SK-N-SH (cell line): Measurements from ENCODE around the gene SERPINB2. TPM values are rescaled to one million over a fixed set of nuclear protein-coding genes. Genes with fewer than 3 reads are reported as not detected.

ENCODE experiments used
- CTCF ChIA-PET: fragments of 300-600, 350-600 bp; formaldehyde crosslinking; extraction: SDS; loops from one replicate; lab custom pipeline; 2021; lab: Yijun Ruan, JAX
- POLR2A ChIA-PET: fragments of 350-600 bp; sonication (Branson Sonifier 250); formaldehyde crosslinking; extraction: SDS; loops from one replicate; lab custom pipeline; 2020; ENCODE audit warnings: antibody characterized with exemption, inconsistent platforms; lab: Yijun Ruan, JAX
- DNase-seq: peaks from one replicate; pipeline ENCODE4 v3.0.0; 2012
- H2AFZ ChIP-seq: fragments of 200-600 bp; sonication (generic); 2 replicates; pipeline ENCODE4 v1.8.1; 2016; ENCODE audit warnings: antibody characterized with exemption, mild to moderate bottlenecking, low read depth
- H3F3A ChIP-seq: fragments of 200-600 bp; sonication (generic); replicated peaks from 2 replicates; pipeline ENCODE3; 2016; ENCODE audit warnings: antibody characterized with exemption, mild to moderate bottlenecking; ENCODE audit not compliant: insufficient read depth
- H3K27ac ChIP-seq, 2 experiments: fragments of 200-500 bp in 1 of 2; fragments of 200-600 bp in 1 of 2; sonication (Bioruptor generic) in 1 of 2; sonication (generic), shearing (Covaris generic) in 1 of 2; 2 replicates each; pipeline versions ENCODE4 v1.5.1 to v1.6.1; 2014 to 2016; ENCODE audit warnings: low read depth in 2 of 2, inconsistent platforms in 1 of 2, low read length in 1 of 2, mild to moderate bottlenecking in 1 of 2, mixed read lengths in 1 of 2
- H3K27me3 ChIP-seq: fragments of 200-600 bp; sonication (generic), shearing (Covaris generic); 2 replicates; pipeline ENCODE4 v1.6.1; 2016; ENCODE audit warnings: mixed run types; ENCODE audit not compliant: insufficient read depth
- H3K36me3 ChIP-seq, 2 experiments: fragments of 200-500 bp in 1 of 2; fragments of 200-600 bp in 1 of 2; sonication (Bioruptor generic) in 1 of 2; sonication (generic) in 1 of 2; replicated peaks in 1 of 2; 2 replicates each; pipeline versions ENCODE3 to v1.5.1; 2014 to 2016; ENCODE audit warnings: low read length in 1 of 2, mild to moderate bottlenecking in 1 of 2; ENCODE audit not compliant: insufficient read depth in 2 of 2, control insufficient read depth in 1 of 2
- H3K4me1 ChIP-seq, 2 experiments: fragments of 200-500 bp in 1 of 2; fragments of 200-600 bp in 1 of 2; sonication (Bioruptor generic) in 1 of 2; sonication (generic), shearing (Covaris generic) in 1 of 2; 2 replicates each; pipeline versions ENCODE4 v1.5.1 to v1.6.1; 2014 to 2016; ENCODE audit warnings: low read depth in 1 of 2, low read length in 1 of 2, mixed run types in 1 of 2; ENCODE audit not compliant: insufficient read depth in 2 of 2, control insufficient read depth in 1 of 2
- H3K4me2 ChIP-seq: fragments of 200-600 bp; sonication (generic), shearing (Covaris generic); 2 replicates; pipeline ENCODE4 v1.6.1; 2017; ENCODE audit warnings: mixed run types
- H3K4me3 ChIP-seq, 2 experiments: fragments of 200-500 bp in 1 of 2; fragments of 200-600 bp in 1 of 2; sonication (Bioruptor generic) in 1 of 2; sonication (generic), shearing (Covaris generic) in 1 of 2; 2 replicates each; pipeline versions ENCODE4 v1.5.1 to v1.8.1; 2014 to 2016; ENCODE audit warnings: low read depth in 2 of 2, inconsistent platforms in 1 of 2, low read length in 1 of 2, mild to moderate bottlenecking in 1 of 2, mixed read lengths in 1 of 2, moderate library complexity in 1 of 2
- H3K79me2 ChIP-seq: fragments of 200-600 bp; sonication (generic); 2 replicates; pipeline ENCODE4 v1.8.1; 2017; ENCODE audit warnings: mild to moderate bottlenecking; ENCODE audit not compliant: insufficient read depth
- H3K9ac ChIP-seq: fragments of 200-600 bp; sonication (generic); 2 replicates; pipeline ENCODE4 v1.6.1; 2017; ENCODE audit warnings: mixed run types
- H3K9me2 ChIP-seq: fragments of 200-600 bp; sonication (generic); 2 replicates; pipeline ENCODE4 v1.6.1; 2017; ENCODE audit warnings: mixed run types
- H3K9me3 ChIP-seq: fragments of 200-600 bp; sonication (generic); 2 replicates; pipeline ENCODE4 v1.6.1; 2017; ENCODE audit warnings: mixed run types, mild to moderate bottlenecking, moderate library complexity
- H4K20me1 ChIP-seq: fragments of 200-600 bp; sonication (generic); 2 replicates; pipeline ENCODE4 v1.6.1; 2017; ENCODE audit warnings: mild to moderate bottlenecking, mixed run types; ENCODE audit not compliant: insufficient read depth
- CHD2 ChIP-seq: fragments of 150-350 bp; IDR thresholded peaks from 2 replicates; pipeline ENCODE4 v1.6.1; 2018; ENCODE audit warnings: low read length; ENCODE audit not compliant: partially characterized antibody
- GABPA ChIP-seq: IDR thresholded peaks from 2 replicates; pipeline ENCODE4 v1.4.0; 2012; ENCODE audit warnings: low read depth, mild to moderate bottlenecking
- JUND ChIP-seq: IDR thresholded peaks from 2 replicates; pipeline ENCODE4 v1.4.0; 2012
- MEF2A ChIP-seq: IDR thresholded peaks from 2 replicates; pipeline ENCODE4 v1.4.0; 2012; ENCODE audit warnings: low read depth, borderline replicate concordance
- RXRA ChIP-seq: IDR thresholded peaks from 2 replicates; pipeline ENCODE4 v1.4.0; 2012; ENCODE audit warnings: low read depth, mild to moderate bottlenecking, borderline replicate concordance
- SIN3A ChIP-seq: IDR thresholded peaks from 2 replicates; pipeline ENCODE4 v1.6.1; 2012; ENCODE audit warnings: low read depth, mild to moderate bottlenecking, low read length, moderate library complexity, borderline replicate concordance
- SMC3 ChIP-seq: IDR thresholded peaks from 2 replicates; pipeline ENCODE4 v1.6.1; 2012; ENCODE audit warnings: low read depth, low read length, improper control_type of control experiment
- TAF1 ChIP-seq: IDR thresholded peaks from 2 replicates; pipeline ENCODE4 v1.6.1; 2012; ENCODE audit warnings: low read depth, mild to moderate bottlenecking, low read length, moderate library complexity, borderline replicate concordance
- WGBS: methylation state at CpG from one replicate; pipeline ENCODE4 v1.1.6; 2017; ENCODE audit warnings: low lambda C conversion rate; 5-methylcytosine and 5-hydroxymethylcytosine counted together
- polyA plus RNA-seq, 3 experiments: library from polyadenylated mRNA; depleted of rRNA; stranded (reverse); fragments of >200 nt; gene quantifications; 2 replicates each; pipeline ENCODE4 v1.2.3, GENCODE V29; 2012
- TF ChIP-seq, protein P1 (sequence below): IDR thresholded peaks from 2 replicates; pipeline ENCODE4 v1.6.1; 2012; ENCODE audit warnings: mild to moderate bottlenecking, low read depth, low read length, moderate library complexity
- TF ChIP-seq, protein P2 (sequence below): fragments of 150-350 bp; IDR thresholded peaks from 2 replicates; pipeline ENCODE4 v1.6.1; 2017; ENCODE audit warnings: antibody characterized with exemption, low read length, low read depth, borderline replicate concordance
- TF ChIP-seq, protein P3 (sequence below): IDR thresholded peaks from 2 replicates; pipeline ENCODE4 v1.4.0; 2012; ENCODE audit warnings: low read depth, borderline replicate concordance
- TF ChIP-seq, protein P4 (sequence below): IDR thresholded peaks from 2 replicates; pipeline ENCODE4 v1.4.0; 2012; ENCODE audit warnings: low read depth
- TF ChIP-seq, protein P5 (sequence below): fragments of 200-600 bp; sonication (generic); IDR thresholded peaks from 2 replicates; pipeline ENCODE4 v1.6.1; 2017; ENCODE audit warnings: antibody characterized with exemption, mild to moderate bottlenecking, moderate library complexity
- TF ChIP-seq, protein P6 (sequence below): IDR thresholded peaks from 2 replicates; pipeline ENCODE4; 2012

Gene SERPINB2
- polyA plus RNA-seq, 1 of the 3 experiments (the other 2 are of a cell fraction) = 5.9 TPM

DNA sequence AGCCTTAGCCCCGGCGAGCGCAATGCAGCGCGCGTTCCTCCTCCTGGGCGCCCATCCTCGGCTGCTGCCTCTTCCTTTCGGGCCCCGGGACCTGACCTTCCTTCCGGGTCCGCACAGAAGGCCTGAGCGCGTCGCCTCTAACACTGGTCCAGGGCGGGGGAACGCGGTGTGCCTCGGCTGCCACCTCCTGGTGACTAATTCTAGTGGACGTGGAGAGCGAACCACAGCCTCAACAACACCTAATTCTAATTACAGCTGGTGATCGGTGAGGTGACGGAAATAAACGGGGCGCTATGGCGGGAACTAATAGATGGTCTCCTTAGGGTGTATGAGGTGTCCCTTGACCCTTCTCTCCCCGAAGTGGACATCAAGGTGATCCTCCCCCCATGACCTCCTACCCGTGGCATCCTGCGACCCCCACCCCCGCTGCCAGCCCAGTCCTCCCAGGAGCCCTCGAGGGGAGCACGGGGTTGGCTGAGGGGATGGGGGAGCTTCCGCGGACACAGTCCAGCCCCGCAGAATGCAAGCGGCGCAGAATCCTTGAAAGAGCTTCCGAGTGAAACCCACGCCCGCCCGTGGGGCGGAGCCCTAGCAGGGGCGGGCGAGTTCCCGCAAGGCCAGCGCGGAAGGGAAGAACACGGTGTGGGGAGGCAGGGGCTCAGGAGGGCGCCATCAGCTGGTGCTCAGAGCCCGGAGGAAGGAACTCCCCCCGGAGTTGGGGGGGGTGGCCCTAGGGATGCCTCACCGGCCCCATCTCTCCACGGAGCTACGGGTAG is 48.8 kb downstream of the SERPINB2 start (continued):
- TF ChIP-seq, protein P1, sequence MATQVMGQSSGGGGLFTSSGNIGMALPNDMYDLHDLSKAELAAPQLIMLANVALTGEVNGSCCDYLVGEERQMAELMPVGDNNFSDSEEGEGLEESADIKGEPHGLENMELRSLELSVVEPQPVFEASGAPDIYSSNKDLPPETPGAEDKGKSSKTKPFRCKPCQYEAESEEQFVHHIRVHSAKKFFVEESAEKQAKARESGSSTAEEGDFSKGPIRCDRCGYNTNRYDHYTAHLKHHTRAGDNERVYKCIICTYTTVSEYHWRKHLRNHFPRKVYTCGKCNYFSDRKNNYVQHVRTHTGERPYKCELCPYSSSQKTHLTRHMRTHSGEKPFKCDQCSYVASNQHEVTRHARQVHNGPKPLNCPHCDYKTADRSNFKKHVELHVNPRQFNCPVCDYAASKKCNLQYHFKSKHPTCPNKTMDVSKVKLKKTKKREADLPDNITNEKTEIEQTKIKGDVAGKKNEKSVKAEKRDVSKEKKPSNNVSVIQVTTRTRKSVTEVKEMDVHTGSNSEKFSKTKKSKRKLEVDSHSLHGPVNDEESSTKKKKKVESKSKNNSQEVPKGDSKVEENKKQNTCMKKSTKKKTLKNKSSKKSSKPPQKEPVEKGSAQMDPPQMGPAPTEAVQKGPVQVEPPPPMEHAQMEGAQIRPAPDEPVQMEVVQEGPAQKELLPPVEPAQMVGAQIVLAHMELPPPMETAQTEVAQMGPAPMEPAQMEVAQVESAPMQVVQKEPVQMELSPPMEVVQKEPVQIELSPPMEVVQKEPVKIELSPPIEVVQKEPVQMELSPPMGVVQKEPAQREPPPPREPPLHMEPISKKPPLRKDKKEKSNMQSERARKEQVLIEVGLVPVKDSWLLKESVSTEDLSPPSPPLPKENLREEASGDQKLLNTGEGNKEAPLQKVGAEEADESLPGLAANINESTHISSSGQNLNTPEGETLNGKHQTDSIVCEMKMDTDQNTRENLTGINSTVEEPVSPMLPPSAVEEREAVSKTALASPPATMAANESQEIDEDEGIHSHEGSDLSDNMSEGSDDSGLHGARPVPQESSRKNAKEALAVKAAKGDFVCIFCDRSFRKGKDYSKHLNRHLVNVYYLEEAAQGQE = no peak
- TF ChIP-seq, all 33 proteins: peak for 4

DNA sequence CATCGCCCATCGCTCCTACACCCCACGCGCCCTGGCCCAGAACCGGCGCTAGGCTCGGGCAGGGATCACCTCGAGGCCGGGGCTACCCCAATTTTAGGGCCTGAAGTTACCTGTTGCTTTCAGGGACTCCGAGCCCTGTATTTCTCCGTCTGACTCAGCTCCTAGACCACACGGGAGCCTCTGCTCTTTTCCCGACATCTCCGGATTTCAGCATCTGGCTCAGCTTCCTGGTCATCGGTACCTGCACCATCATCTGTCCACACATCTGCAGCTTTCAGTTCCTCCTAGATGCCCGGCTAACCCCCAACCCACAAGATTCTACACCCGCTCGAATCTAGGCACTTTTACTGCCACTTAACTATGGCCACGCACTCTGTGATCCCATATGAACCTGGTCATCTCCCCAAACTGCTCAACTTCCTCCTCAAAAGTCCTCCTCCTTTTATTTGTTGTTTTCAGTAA is 49.5 kb downstream of the SERPINB2 start:
- Histone ChIP-seq H3K9me2 (no peaks in the 10 kb centered on the region), H3K9ac (no peak overlapping the region), H3K4me2 (peak overlapping the region; percentile 82; the same call in 1 of the 2 replicates), H3K27me3 (peaks cover 17% of the 10 kb centered on the region; the same call in 1 of the 2 replicates), H2AFZ (peak overlapping the region; percentile 93; the same call in 1 of the 2 replicates), H3K27ac (no peak overlapping the region), H4K20me1 (no peaks in the 10 kb centered on the region), H3K79me2 (no peaks in the 10 kb centered on the region), H3K4me1 (peaks cover 0 to 9% of the 10 kb centered on the region in 2 experiments; a peak in 2 of 4 replicates), H3F3A (no peaks in the 10 kb centered on the region), H3K4me3 (peak overlapping the region; percentile 53 to 62; a peak in 3 of 4 replicates), H3K36me3 (no peaks in the 10 kb centered on the region), H3K9me3 (no peaks in the 10 kb centered on the region)
- WGBS = 64% methylated on average over 12 of the region's 19 CpGs
- no peak for DNase-seq
- TF ChIP-seq, protein P2, sequence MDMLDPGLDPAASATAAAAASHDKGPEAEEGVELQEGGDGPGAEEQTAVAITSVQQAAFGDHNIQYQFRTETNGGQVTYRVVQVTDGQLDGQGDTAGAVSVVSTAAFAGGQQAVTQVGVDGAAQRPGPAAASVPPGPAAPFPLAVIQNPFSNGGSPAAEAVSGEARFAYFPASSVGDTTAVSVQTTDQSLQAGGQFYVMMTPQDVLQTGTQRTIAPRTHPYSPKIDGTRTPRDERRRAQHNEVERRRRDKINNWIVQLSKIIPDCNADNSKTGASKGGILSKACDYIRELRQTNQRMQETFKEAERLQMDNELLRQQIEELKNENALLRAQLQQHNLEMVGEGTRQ = no peak
- TF ChIP-seq, protein P3, sequence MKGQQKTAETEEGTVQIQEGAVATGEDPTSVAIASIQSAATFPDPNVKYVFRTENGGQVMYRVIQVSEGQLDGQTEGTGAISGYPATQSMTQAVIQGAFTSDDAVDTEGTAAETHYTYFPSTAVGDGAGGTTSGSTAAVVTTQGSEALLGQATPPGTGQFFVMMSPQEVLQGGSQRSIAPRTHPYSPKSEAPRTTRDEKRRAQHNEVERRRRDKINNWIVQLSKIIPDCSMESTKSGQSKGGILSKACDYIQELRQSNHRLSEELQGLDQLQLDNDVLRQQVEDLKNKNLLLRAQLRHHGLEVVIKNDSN = no peak
- TF ChIP-seq, protein P4, sequence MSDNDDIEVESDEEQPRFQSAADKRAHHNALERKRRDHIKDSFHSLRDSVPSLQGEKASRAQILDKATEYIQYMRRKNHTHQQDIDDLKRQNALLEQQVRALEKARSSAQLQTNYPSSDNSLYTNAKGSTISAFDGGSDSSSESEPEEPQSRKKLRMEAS = no peak
- TF ChIP-seq, protein P5, sequence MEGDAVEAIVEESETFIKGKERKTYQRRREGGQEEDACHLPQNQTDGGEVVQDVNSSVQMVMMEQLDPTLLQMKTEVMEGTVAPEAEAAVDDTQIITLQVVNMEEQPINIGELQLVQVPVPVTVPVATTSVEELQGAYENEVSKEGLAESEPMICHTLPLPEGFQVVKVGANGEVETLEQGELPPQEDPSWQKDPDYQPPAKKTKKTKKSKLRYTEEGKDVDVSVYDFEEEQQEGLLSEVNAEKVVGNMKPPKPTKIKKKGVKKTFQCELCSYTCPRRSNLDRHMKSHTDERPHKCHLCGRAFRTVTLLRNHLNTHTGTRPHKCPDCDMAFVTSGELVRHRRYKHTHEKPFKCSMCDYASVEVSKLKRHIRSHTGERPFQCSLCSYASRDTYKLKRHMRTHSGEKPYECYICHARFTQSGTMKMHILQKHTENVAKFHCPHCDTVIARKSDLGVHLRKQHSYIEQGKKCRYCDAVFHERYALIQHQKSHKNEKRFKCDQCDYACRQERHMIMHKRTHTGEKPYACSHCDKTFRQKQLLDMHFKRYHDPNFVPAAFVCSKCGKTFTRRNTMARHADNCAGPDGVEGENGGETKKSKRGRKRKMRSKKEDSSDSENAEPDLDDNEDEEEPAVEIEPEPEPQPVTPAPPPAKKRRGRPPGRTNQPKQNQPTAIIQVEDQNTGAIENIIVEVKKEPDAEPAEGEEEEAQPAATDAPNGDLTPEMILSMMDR = no peak
- TF ChIP-seq SIN3A = no peak
- TF ChIP-seq, protein P6, sequence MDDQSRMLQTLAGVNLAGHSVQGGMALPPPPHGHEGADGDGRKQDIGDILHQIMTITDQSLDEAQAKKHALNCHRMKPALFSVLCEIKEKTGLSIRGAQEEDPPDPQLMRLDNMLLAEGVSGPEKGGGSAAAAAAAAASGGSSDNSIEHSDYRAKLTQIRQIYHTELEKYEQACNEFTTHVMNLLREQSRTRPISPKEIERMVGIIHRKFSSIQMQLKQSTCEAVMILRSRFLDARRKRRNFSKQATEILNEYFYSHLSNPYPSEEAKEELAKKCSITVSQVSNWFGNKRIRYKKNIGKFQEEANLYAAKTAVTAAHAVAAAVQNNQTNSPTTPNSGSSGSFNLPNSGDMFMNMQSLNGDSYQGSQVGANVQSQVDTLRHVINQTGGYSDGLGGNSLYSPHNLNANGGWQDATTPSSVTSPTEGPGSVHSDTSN = no peak
- no peak for TF ChIP-seq MEF2A
- no peak for TF ChIP-seq JUND
- TF ChIP-seq TAF1 = no peak
- TF ChIP-seq CHD2 = no peak
- TF ChIP-seq GABPA = no peak
- TF ChIP-seq SMC3 = no peak
- TF ChIP-seq RXRA = no peak
- POLR2A ChIA-PET = no interaction called here
- CTCF ChIA-PET = interaction anchor here (0.6 to 3.9 kb wide), 26 partner anchors 8 to 421 kb away, joined by 3 to 19 read pairs (median 5); partner anchors contain the start of gene HMSD
